HCT116 (cell line): ENCODE measurements around the gene HOXB3. TPM values are rescaled to one million over a fixed set of nuclear protein-coding genes. Genes with fewer than 3 reads are reported as not detected.
A peak's percentile ranks its signal among the peaks of the same experiment; 100 is the strongest.

ENCODE experiments used
- ATAC-seq: fragments of 200-7000 bp; cut with Tn5 transposase; 2 replicates; pipeline ENCODE4 v1.9.1; 2020; ENCODE audit warnings: mild to moderate bottlenecking, moderate library complexity
- BruUV-seq: library from RNA; stranded (reverse); fragments of 400-500 nt; replicated peaks from 2 replicates; lab custom pipeline; 2021; lab: Mats Ljungman, UMichigan
- CTCF ChIA-PET: fragments of 300-600 bp; sonication (Branson Sonifier 250); formaldehyde crosslinking; loops from one replicate; lab custom pipeline; 2021; ENCODE audit warnings: antibody characterized with exemption; lab: Charles Lee
- POLR2A ChIA-PET: fragments of 300-600, 350-600 bp; sonication (Branson Sonifier 250); formaldehyde crosslinking; loops from one replicate; lab custom pipeline; 2021; ENCODE audit warnings: antibody characterized with exemption; lab: Charles Lee
- RAD21 ChIA-PET, 2 experiments: fragments of 300-600 bp; sonication (Branson Sonifier 250); formaldehyde crosslinking; loops; one replicate each; lab custom pipeline; 2023; ENCODE audit warnings: low total read pairs in 2 of 2; ENCODE audit not compliant: uncharacterized antibody in 2 of 2, unreplicated experiment in 2 of 2, low non-redundant PET in 1 of 2; lab: Charles Lee
- DNase-seq: peaks from one replicate; pipeline ENCODE4 v3.0.0-alpha.2; 2010; ENCODE audit warnings: low read depth, low spot score
- H2AFZ ChIP-seq: fragments of 200-600 bp; shearing (Covaris generic), sonication (generic); 2 replicates; pipeline ENCODE4 v1.6.1; 2017; ENCODE audit warnings: low read depth, mixed run types, mixed read lengths, antibody characterized with exemption, low read length; ENCODE audit not compliant: poor library complexity, severe bottlenecking
- H3K27ac ChIP-seq: 2 replicates; pipeline ENCODE4 v1.5.1; 2012; ENCODE audit warnings: low read depth, low read length
- H3K27me3 ChIP-seq: fragments of 200-600 bp; sonication (generic); 2 replicates; pipeline ENCODE4 v1.6.1; 2016; ENCODE audit warnings: mixed run types, low read length, mixed read lengths; ENCODE audit not compliant: insufficient read depth
- H3K36me3 ChIP-seq, 2 experiments: fragments of 200-500 bp in 1 of 2; fragments of 200-600 bp in 1 of 2; sonication (Bioruptor generic) in 1 of 2; sonication (generic) in 1 of 2; 2 replicates each; pipeline versions ENCODE4 v1.5.1 to v1.6.1; 2014 to 2016; ENCODE audit warnings: low read length in 2 of 2, inconsistent platforms in 1 of 2, mixed read lengths in 1 of 2, mixed run types in 1 of 2; ENCODE audit not compliant: insufficient read depth in 2 of 2, control insufficient read depth in 1 of 2
- H3K4me1 ChIP-seq, 2 experiments: fragments of 200-600 bp in 1 of 2; sonication (generic) in 1 of 2; 2 replicates each; pipeline versions ENCODE4 v1.5.1 to v1.6.1; 2012 to 2017; ENCODE audit warnings: low read length in 2 of 2, inconsistent platforms in 1 of 2, mild to moderate bottlenecking in 1 of 2, mixed read lengths in 1 of 2, mixed run types in 1 of 2, moderate library complexity in 1 of 2; ENCODE audit not compliant: insufficient read depth in 2 of 2, control insufficient read depth in 1 of 2
- H3K4me2 ChIP-seq: fragments of 200-600 bp; sonication (generic); 2 replicates; pipeline ENCODE4 v1.6.1; 2017; ENCODE audit warnings: mixed run types, low read length, mixed read lengths
- H3K4me3 ChIP-seq, 2 experiments: fragments of 200-600 bp in 1 of 2; sonication (generic) in 1 of 2; replicated peaks in 1 of 2; 2 replicates each; pipeline ENCODE4 v1.5.1; 2011 to 2016; ENCODE audit warnings: low read length in 2 of 2, control low read depth in 1 of 2, low read depth in 1 of 2, mild to moderate bottlenecking in 1 of 2, mixed read lengths in 1 of 2, mixed run types in 1 of 2
- H3K79me2 ChIP-seq: fragments of 200-600 bp; sonication (generic); 2 replicates; pipeline ENCODE4 v1.6.1; 2017; ENCODE audit warnings: mild to moderate bottlenecking, mixed run types, low read length, moderate library complexity, mixed read lengths; ENCODE audit not compliant: insufficient read depth
- H3K9ac ChIP-seq: fragments of 200-600 bp; sonication (generic); 2 replicates; pipeline ENCODE4 v1.6.1; 2016; ENCODE audit warnings: low read length, mixed read lengths
- H3K9me2 ChIP-seq: fragments of 200-600 bp; sonication (generic), shearing (Covaris generic); 2 replicates; pipeline ENCODE4 v1.6.1; 2017; ENCODE audit warnings: mixed run types, mild to moderate bottlenecking, moderate library complexity; ENCODE audit not compliant: insufficient read depth
- H3K9me3 ChIP-seq, 2 experiments: fragments of 200-500 bp in 1 of 2; fragments of 200-600 bp in 1 of 2; sonication (Bioruptor generic) in 1 of 2; sonication (generic) in 1 of 2; 2 replicates each; pipeline ENCODE4 v1.6.1; 2014 to 2017; ENCODE audit warnings: low read length in 2 of 2, mixed read lengths in 2 of 2, inconsistent platforms in 1 of 2, low read depth in 1 of 2, mild to moderate bottlenecking in 1 of 2, mixed run types in 1 of 2, moderate library complexity in 1 of 2; ENCODE audit not compliant: control insufficient read depth in 1 of 2, insufficient read depth in 1 of 2
- H4K20me1 ChIP-seq: fragments of 200-600 bp; sonication (generic), shearing (Covaris generic); 2 replicates; pipeline ENCODE4 v1.6.1; 2017; ENCODE audit warnings: mixed run types, mild to moderate bottlenecking, moderate library complexity; ENCODE audit not compliant: insufficient read depth
- CBX3 ChIP-seq: IDR thresholded peaks from 2 replicates; pipeline ENCODE4 v1.6.1; 2012; ENCODE audit warnings: low read depth
- EGR1 ChIP-seq: IDR thresholded peaks from 2 replicates; pipeline ENCODE4 v1.6.1; 2012; ENCODE audit warnings: low read depth
- ELF1 ChIP-seq: IDR thresholded peaks from 2 replicates; pipeline ENCODE4 v1.6.1; 2012; ENCODE audit warnings: low read depth, borderline replicate concordance
- EZH2 ChIP-seq: fragments of 200-600 bp; sonication (generic); IDR thresholded peaks from 2 replicates; pipeline ENCODE4 v1.6.1; 2017; ENCODE audit warnings: antibody characterized with exemption, mixed run types
- EZH2phosphoT487 ChIP-seq: fragments of 200-600 bp; IDR thresholded peaks from 2 replicates; pipeline ENCODE4 v1.6.1; 2018; ENCODE audit warnings: antibody characterized with exemption, borderline replicate concordance
- JUND ChIP-seq: IDR thresholded peaks from 2 replicates; pipeline ENCODE4 v1.6.1; 2012
- intact Hi-C: fragments of 100-400 bp; cut with micrococcal nuclease; formaldehyde crosslinking; loops from 2 replicates; pipeline ENCODE4 v1.10.0; 2022
- total RNA-seq: library from RNA; stranded (reverse); gene quantifications from one replicate; pipeline ENCODE4 v1.2.1, GENCODE V29; 2021; ENCODE audit not compliant: unreplicated experiment
- TF ChIP-seq, protein P1 (sequence below): IDR thresholded peaks from 2 replicates; pipeline ENCODE4 v1.6.1; 2011; ENCODE audit warnings: mild to moderate bottlenecking, low read length, moderate library complexity; ENCODE audit not compliant: insufficient replicate concordance; ENCODE audit errors: extremely low read depth

HOXB3 gene
- total RNA-seq, 1 experiment from 2014 or later, result 19.8 TPM

DNA sequence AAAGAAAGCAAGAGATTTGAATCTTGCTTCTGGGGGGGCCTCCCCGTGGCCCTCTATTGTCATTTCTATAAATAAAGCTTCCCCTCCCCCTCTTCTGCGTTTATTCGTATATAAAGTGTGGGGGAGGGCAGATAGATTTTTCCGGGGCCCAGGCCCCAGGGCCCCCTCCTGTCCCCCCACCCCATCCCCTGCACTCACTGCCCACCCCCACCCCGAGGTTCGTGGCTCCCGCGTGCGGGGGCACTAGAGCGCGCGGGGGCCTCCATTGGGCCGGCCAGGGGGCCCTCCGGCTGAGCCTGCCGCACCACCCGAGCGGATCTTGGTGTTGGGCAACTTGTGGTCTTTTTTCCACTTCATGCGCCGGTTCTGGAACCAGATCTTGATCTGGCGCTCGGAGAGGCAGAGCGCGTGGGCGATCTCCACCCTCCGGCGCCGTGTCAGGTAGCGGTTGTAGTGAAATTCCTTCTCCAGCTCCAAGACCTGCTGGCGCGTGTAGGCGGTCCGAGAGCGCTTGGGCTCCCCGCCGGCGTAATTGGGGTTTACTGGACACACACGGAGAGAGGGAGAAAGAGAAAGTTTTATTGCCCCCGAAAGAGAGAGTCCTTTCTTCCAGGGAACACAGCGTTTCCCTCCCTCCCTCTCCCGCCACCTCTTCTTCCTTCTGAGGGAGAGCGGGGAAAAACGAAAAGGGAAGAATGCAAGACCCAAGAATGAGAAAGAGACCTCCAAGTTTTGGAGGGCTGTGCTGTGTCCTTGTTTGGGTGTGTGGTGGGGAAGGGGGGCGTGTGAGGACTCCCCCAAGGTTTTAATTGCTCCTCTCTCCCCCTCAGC, 13.3 kb downstream of the HOXB3 start:
- POLR2A ChIA-PET, result no interaction called here
- peak; percentile 82 for TF ChIP-seq EGR1
- TF ChIP-seq, protein P1, sequence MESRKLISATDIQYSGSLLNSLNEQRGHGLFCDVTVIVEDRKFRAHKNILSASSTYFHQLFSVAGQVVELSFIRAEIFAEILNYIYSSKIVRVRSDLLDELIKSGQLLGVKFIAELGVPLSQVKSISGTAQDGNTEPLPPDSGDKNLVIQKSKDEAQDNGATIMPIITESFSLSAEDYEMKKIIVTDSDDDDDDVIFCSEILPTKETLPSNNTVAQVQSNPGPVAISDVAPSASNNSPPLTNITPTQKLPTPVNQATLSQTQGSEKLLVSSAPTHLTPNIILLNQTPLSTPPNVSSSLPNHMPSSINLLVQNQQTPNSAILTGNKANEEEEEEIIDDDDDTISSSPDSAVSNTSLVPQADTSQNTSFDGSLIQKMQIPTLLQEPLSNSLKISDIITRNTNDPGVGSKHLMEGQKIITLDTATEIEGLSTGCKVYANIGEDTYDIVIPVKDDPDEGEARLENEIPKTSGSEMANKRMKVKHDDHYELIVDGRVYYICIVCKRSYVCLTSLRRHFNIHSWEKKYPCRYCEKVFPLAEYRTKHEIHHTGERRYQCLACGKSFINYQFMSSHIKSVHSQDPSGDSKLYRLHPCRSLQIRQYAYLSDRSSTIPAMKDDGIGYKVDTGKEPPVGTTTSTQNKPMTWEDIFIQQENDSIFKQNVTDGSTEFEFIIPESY, result no peak
- H3K27ac ChIP-seq, result peak overlapping the region; percentile 91
- intact Hi-C loops, result no loop called here
- BruUV-seq, result no TSS peak
- RAD21 ChIA-PET, result no interaction called here
- H3K27me3 ChIP-seq, result no peaks in the 10 kb centered on the region
- no peak for ATAC-seq
- peak overlapping the region; percentile 57 to 58 for H3K4me3 ChIP-seq
- CTCF ChIA-PET, result interaction anchor here (0.9 kb wide), 1 partner anchor 11 kb away, joined by 3 read pairs; no protein-coding TSS in a partner anchor
- no peak for DNase-seq
- no peak overlapping the region for H2AFZ ChIP-seq
- peaks cover 6 to 21% of the 10 kb centered on the region in 2 experiments; a peak in 3 of 4 replicates for H3K4me1 ChIP-seq
- H3K9ac ChIP-seq, result peak overlapping the region; percentile 70
- H3K9me2 ChIP-seq, result no peaks in the 10 kb centered on the region
- H3K36me3 ChIP-seq, result no peaks in the 10 kb centered on the region; a peak in 1 of 4 replicates
- H4K20me1 ChIP-seq, result no peaks in the 10 kb centered on the region
- peaks cover 85% of the 10 kb centered on the region for H3K79me2 ChIP-seq
- peak overlapping the region; percentile 66 for H3K4me2 ChIP-seq
- H3K9me3 ChIP-seq, result no peaks in the 10 kb centered on the region

DNA sequence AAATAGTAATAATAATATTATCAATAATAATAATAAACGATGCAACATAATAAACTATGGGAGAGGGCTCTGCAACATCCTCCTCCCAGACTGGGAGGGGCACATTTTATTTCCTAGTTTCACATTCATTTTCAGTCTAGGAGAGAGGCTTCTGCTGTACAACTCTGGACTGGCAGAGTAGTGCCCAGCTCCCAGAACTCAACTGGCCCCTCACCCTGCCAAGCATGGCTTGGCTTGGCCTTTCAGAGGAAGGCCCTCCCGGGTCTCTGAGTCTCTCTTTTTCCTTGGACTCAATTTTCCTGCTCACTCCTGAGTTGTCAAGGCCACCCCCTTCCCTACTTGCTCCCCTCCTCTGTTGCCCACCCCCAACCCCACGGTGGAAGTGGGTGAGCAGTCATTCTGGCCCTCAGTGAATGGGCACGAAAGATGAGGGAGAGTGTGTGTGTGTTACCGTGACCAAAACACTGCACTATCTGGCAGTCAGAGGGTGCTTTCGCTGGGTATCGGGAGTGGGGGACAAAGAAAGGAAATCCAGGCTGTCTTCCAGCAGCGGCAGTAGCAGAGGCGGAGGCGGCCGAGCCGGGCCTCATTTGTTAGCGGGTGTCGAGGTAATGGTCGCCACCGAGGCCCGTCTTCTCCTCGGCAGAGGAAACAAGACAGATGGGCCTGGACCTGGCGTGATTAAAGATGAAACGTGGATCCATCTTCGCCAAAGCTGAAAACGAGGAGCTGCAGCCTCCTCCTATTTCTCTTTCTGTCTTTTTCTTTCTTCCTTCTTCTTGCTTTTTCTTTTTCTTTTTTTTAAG, 14.2 kb downstream of the HOXB3 start:
- no peaks in the 10 kb centered on the region for H3K9me2 ChIP-seq
- CTCF ChIA-PET, result no interaction called here
- H3K27me3 ChIP-seq, result no peaks in the 10 kb centered on the region
- H3K79me2 ChIP-seq, result peaks cover 83% of the 10 kb centered on the region
- no peaks in the 10 kb centered on the region for H3K9me3 ChIP-seq
- peaks cover 2 to 16% of the 10 kb centered on the region in 2 experiments; a peak in 3 of 4 replicates for H3K4me1 ChIP-seq
- H3K4me3 ChIP-seq, result no peak overlapping the region
- BruUV-seq, result TSS peak; percentile 18
- H2AFZ ChIP-seq, result no peak overlapping the region
- peak overlapping the region; percentile 66 for H3K4me2 ChIP-seq
- H3K27ac ChIP-seq, result peak overlapping the region; percentile 25; the same call in 1 of the 2 replicates
- ATAC-seq (no peak), DNase-seq (no peak)
- no peak overlapping the region for H3K9ac ChIP-seq
- intact Hi-C loops, result no loop called here
- TF ChIP-seq ELF1 (no peak), CBX3 (no peak), EZH2phosphoT487 (no peak), JUND (no peak), EZH2 (no peak)
- TF ChIP-seq, protein P1, result no peak
- TF ChIP-seq, all 23 proteins: peak for 0
- Histone ChIP-seq H3K36me3 (no peaks in the 10 kb centered on the region; a peak in 1 of 4 replicates), H4K20me1 (no peaks in the 10 kb centered on the region)
- ChIA-PET POLR2A (no interaction called here), RAD21 (no interaction called here)
